ENCODE results near the gene ZNF467. TPM values are rescaled to one million over a fixed set of nuclear protein-coding genes. Genes with fewer than 3 reads are reported as not detected.

Gene ZNF467
- total RNA-seq, 1 donor from 2014 or later: 1.4 TPM

- Mint-ChIP-seq H3K27ac (ENCODE audit: unreplicated experiment) (no peak overlapping the region), H3K4me1 (ENCODE audit: low read depth, unreplicated experiment) (no peaks in the 10 kb centered on the region), H3K4me3 (ENCODE audit: unreplicated experiment) (no peak overlapping the region), H3K36me3 (ENCODE audit: unreplicated experiment) (no peaks in the 10 kb centered on the region), H3K27me3 (ENCODE audit: unreplicated experiment) (peaks cover 9% of the 10 kb centered on the region), H3K9me3 (ENCODE audit: unreplicated experiment) (peaks cover 6% of the 10 kb centered on the region)
- no peak for DNase-seq
- TF ChIP-seq, protein P1, sequence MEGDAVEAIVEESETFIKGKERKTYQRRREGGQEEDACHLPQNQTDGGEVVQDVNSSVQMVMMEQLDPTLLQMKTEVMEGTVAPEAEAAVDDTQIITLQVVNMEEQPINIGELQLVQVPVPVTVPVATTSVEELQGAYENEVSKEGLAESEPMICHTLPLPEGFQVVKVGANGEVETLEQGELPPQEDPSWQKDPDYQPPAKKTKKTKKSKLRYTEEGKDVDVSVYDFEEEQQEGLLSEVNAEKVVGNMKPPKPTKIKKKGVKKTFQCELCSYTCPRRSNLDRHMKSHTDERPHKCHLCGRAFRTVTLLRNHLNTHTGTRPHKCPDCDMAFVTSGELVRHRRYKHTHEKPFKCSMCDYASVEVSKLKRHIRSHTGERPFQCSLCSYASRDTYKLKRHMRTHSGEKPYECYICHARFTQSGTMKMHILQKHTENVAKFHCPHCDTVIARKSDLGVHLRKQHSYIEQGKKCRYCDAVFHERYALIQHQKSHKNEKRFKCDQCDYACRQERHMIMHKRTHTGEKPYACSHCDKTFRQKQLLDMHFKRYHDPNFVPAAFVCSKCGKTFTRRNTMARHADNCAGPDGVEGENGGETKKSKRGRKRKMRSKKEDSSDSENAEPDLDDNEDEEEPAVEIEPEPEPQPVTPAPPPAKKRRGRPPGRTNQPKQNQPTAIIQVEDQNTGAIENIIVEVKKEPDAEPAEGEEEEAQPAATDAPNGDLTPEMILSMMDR (IDR thresholded peaks at IDR 0.05; ENCODE audit: partially characterized antibody, unreplicated experiment): no peak
Measured at GRCh38 chr7:149787428-149788299, 14.3 kb upstream of the ZNF467 start.

DNA sequence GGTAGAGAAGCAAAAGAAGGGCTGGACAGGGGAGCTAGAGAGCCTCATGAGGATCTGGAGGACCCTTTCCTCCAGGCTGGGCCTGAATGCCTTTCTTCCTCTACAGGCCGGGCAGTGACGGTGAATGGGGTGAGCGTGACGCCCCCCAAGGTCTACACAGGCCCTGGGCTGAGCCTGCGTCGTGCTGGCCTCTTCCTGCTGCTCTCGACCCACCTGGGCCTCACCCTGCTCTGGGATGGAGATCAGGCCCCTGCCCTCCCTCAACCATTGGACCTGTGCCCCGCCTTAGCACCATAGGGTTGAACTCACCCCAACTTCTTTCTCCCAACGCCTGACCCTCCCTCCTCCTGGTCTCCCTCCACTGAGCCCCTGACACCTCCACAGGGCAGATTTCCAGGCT is 12.6 kb upstream of the ZNF467 start:
- H3K4me1 Mint-ChIP-seq (ENCODE audit: low read depth, unreplicated experiment): no peaks in the 10 kb centered on the region

DNA sequence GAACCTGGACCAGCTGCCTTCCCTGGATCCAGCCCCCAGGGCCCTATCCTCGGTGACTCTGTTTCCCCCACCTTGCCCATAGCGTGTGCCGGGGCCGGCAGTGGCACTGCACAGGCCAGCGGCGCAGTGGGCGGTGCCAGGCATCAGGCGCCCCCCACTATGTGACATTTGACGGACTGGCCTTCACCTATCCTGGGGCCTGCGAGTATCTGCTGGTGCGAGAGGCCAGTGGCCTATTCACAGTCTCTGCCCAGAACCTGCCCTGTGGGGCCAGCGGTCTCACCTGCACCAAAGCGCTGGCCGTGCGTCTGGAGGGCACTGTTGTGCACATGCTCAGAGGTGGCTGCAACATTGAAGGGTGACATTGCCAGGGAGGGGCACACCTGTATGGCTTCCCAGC is 12.0 kb upstream of the ZNF467 start:
- H3K4me1 Mint-ChIP-seq (ENCODE audit: low read depth, unreplicated experiment): no peaks in the 10 kb centered on the region
- DNase-seq: no peak
- TF ChIP-seq, protein P1 (IDR thresholded peaks at IDR 0.05; ENCODE audit: partially characterized antibody, unreplicated experiment): no peak
- H3K9me3 Mint-ChIP-seq (ENCODE audit: unreplicated experiment): peaks cover 6% of the 10 kb centered on the region
- H3K27me3 Mint-ChIP-seq (ENCODE audit: unreplicated experiment): peaks cover 10% of the 10 kb centered on the region
- H3K36me3 Mint-ChIP-seq (ENCODE audit: unreplicated experiment): no peaks in the 10 kb centered on the region
- H3K4me3 Mint-ChIP-seq (ENCODE audit: unreplicated experiment): no peak overlapping the region
- no peak overlapping the region for H3K27ac Mint-ChIP-seq (ENCODE audit: unreplicated experiment)

More for the DNA sequence above, 12.6 kb upstream of the ZNF467 start:
- no peaks in the 10 kb centered on the region for H3K36me3 Mint-ChIP-seq (ENCODE audit: unreplicated experiment)
- H3K27me3 Mint-ChIP-seq (ENCODE audit: unreplicated experiment): peaks cover 10% of the 10 kb centered on the region
- H3K4me3 Mint-ChIP-seq (ENCODE audit: unreplicated experiment): no peak overlapping the region
- H3K27ac Mint-ChIP-seq (ENCODE audit: unreplicated experiment): no peak overlapping the region
- TF ChIP-seq, protein P1 (IDR thresholded peaks at IDR 0.05; ENCODE audit: partially characterized antibody, unreplicated experiment): no peak
- peaks cover 8% of the 10 kb centered on the region for H3K9me3 Mint-ChIP-seq (ENCODE audit: unreplicated experiment)
- DNase-seq: no peak

DNA sequence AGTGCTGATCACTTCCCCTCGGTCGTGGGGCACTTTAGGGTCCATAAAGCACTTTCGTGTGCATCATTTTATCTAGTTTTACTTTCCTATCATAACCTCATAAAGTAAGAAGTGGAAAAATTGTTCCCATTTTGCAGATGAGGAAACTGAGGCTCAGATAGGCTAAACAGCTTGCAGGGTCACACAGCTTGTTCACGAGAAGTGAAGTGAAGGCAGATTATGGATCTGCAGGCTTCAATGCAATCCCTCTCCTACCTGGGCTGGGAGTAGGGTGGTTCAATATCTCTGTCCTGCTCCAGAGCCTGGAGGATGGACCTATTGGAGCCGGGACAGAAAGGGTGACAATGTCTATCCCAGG is 10.8 kb upstream of the ZNF467 start:
- Mint-ChIP-seq H3K27ac (ENCODE audit: unreplicated experiment) (no peak overlapping the region), H3K36me3 (ENCODE audit: unreplicated experiment) (no peaks in the 10 kb centered on the region), H3K27me3 (ENCODE audit: unreplicated experiment) (peaks cover 8% of the 10 kb centered on the region), H3K4me1 (ENCODE audit: low read depth, unreplicated experiment) (no peaks in the 10 kb centered on the region), H3K9me3 (ENCODE audit: unreplicated experiment) (peaks cover 8% of the 10 kb centered on the region), H3K4me3 (ENCODE audit: unreplicated experiment) (no peak overlapping the region)
- TF ChIP-seq, protein P1 (IDR thresholded peaks at IDR 0.05; ENCODE audit: partially characterized antibody, unreplicated experiment): no peak
- DNase-seq: no peak
